Ectodermal cell (in vitro differentiated cells): ENCODE measurements around the gene NCOA6.

Experiments
- H3K27ac ChIP-seq: 2 replicates; pipeline ENCODE4 v1.7.0; 2013; ENCODE audit warnings: mild to moderate bottlenecking, low read depth, low read length; ENCODE audit not compliant: insufficient read depth, poor library complexity, severe bottlenecking
- H3K27me3 ChIP-seq: 2 replicates; pipeline ENCODE4 v1.7.0; 2013; ENCODE audit warnings: mild to moderate bottlenecking, low read length; ENCODE audit not compliant: insufficient read depth, control insufficient read depth, poor library complexity, severe bottlenecking
- H3K36me3 ChIP-seq: one replicate; pipeline ENCODE4 v1.7.0; 2013; ENCODE audit warnings: low read length; ENCODE audit not compliant: control insufficient read depth, insufficient read depth
- H3K4me1 ChIP-seq: one replicate; pipeline ENCODE4 v1.7.0; 2013; ENCODE audit warnings: low read length; ENCODE audit not compliant: control insufficient read depth, insufficient read depth
- H3K4me3 ChIP-seq: 2 replicates; pipeline ENCODE4 v1.7.0; 2013; ENCODE audit warnings: low read depth, low read length, control low read depth; ENCODE audit not compliant: insufficient read depth
- H3K9me3 ChIP-seq: 2 replicates; pipeline ENCODE4 v1.7.0; 2013; ENCODE audit warnings: mild to moderate bottlenecking, low read length, moderate library complexity; ENCODE audit not compliant: control insufficient read depth
- WGBS, 2 experiments: methylation state at CpG; one replicate each; pipeline ENCODE4 v1.1.7; 2013; ENCODE audit warnings: missing lambda C conversion rate in 2 of 2; 5-methylcytosine and 5-hydroxymethylcytosine counted together

Gene NCOA6

DNA sequence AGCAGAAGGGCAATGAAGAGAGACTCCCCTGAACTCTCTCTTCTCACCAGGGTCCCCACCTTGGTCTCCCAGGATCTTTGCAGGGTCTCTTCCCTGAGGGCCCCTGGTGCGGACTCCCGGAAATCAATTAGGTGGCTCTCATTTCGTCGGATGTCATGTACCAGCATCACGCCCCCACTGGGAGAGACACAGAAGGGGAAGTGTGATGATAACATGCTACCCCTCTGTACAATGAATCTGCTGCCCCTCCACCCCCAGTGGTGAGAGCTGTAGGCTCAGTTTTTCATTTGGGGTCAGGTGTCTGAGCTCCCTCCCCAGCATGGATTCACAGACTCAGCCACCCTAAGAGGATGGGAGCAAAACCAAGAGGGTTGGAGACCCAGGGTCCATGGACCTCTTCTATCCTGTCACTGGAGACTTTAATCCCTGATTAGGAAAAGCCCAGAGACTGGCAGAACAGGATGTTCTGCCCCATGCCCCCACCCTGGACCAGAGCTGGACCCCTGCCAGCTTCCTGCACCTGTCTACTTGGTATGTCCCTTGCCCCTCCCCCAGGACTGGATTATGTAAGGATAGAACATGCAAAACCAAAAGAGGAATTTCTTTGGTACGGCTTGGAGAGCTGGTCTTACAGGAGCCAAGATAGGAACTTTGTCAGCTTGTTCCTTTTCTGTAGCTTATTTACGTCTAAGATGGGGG, 36.1 kb upstream of the NCOA6 start:
- no peaks in the 10 kb centered on the region for H3K9me3 ChIP-seq
- H3K4me3 ChIP-seq = no peak overlapping the region
- no peak overlapping the region for H3K27ac ChIP-seq
- H3K4me1 ChIP-seq = no peaks in the 10 kb centered on the region
- 95% methylated on average over 7 of the region's 7 CpGs for WGBS, 2 experiments
- H3K36me3 ChIP-seq = peaks cover 10% of the 10 kb centered on the region
- no peaks in the 10 kb centered on the region for H3K27me3 ChIP-seq

DNA sequence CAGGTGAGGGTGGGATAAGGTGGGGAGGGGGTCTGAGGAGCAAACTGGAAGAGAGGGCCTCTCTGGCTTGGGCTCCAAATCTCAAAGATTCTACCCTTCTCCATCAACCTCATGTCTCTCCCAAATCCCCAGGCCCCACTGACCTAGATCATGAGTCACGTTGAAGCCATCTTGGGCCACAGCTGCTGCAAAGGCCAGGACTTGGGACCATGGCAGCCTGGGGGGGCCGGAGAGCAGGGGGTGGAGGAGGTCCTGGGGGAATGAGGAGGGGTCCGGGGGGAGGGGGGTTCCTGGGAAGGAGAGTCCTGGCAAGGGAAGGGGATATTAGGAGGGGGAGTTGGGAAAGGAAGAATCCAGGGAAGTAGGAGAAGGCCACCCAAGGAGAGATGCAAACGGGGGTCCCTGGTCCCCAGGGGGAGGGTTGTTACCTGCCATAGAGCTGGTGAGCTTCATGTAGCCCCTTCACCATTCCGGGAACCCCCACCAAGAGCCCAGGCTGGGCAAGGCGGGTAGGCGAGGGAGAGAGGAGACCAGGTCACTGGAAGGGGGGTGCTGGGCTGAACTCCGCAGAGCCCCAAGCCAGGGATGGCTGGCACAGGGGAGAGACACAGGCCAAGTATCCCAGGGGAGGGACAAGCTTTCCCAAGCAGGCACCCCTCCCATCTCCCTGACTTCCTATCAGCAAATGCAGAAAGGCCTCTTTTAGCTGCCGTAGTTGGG, 34.5 kb upstream of the NCOA6 start:
- Histone ChIP-seq H3K27ac (no peak overlapping the region), H3K4me1 (no peaks in the 10 kb centered on the region), H3K4me3 (no peak overlapping the region), H3K9me3 (no peaks in the 10 kb centered on the region), H3K36me3 (peaks cover 10% of the 10 kb centered on the region), H3K27me3 (no peaks in the 10 kb centered on the region)
- 92 to 96% methylated on average over 9 of the region's 9 CpGs for WGBS, 2 experiments

DNA sequence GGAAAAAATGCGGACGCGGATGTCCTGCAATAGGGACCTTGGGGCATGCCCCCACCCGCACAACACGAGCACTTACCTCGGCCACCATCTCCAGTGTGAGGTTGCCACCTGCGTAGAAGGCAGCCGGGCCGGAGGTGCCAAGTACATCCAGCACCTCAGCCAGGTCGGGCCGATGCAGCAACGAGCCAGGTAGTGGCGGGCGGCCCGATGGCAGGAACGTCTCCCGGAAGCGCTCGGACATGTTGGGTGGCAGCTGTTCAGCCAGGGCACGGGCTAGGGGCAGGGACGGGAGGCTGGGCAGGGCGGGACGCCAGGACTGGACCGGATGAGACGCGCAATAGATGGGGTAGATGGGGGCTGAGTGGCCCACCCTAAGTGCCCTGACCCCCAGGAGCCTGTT, 33.9 kb upstream of the NCOA6 start:
- Histone ChIP-seq H3K27me3 (no peaks in the 10 kb centered on the region), H3K4me3 (no peak overlapping the region), H3K9me3 (no peaks in the 10 kb centered on the region), H3K4me1 (no peaks in the 10 kb centered on the region), H3K36me3 (peaks cover 10% of the 10 kb centered on the region), H3K27ac (no peak overlapping the region)
- WGBS, 2 experiments = 96% methylated on average over 26 of the region's 26 CpGs

DNA sequence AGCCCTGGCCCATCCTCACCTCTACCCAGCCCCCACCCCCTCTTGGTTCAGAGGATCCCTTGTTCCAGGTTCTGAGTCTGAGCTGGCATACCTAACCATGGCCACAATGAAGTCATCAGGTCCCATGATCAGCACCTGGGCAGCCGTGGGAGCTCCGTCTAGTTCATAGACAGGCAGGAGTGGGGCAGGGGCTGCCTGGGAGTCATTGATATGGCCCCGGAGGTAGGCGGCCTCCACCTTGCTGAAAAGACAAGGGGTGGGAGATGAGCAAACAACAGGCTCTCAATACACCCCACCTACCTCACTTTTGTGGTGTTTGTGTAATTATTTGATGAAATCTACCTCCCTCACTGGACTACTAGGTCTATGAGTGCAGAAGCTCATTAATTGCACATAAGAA, 26.8 kb upstream of the NCOA6 start:
- H3K9me3 ChIP-seq = no peaks in the 10 kb centered on the region
- H3K36me3 ChIP-seq = peaks cover 23% of the 10 kb centered on the region
- WGBS, 2 experiments = 84 to 92% methylated on average over 4 of the region's 4 CpGs
- H3K4me3 ChIP-seq = no peak overlapping the region
- H3K27me3 ChIP-seq = no peaks in the 10 kb centered on the region
- H3K4me1 ChIP-seq = no peaks in the 10 kb centered on the region
- H3K27ac ChIP-seq = no peak overlapping the region

DNA sequence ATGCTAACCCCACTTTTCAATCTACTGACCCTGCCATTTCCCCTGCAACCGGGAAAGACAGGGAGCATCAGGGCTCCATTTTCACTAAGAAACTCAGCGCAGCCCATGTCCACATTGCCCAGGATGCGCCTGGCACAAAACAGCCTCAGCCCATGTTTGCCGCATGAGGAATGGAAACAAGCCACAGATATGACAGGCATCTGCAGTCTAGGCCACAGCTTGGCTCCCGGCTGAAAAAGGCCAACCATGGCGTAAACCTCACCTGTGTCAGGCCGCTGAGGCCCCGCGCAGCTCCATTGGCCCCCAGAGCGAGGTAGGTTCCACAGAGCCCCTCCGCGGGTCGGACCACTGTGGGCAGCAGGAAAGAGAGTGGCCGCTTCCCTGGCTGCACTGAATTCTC, 25.5 kb upstream of the NCOA6 start:
- H3K9me3 ChIP-seq = no peaks in the 10 kb centered on the region
- H3K4me1 ChIP-seq = no peaks in the 10 kb centered on the region
- H3K36me3 ChIP-seq = peaks cover 23% of the 10 kb centered on the region
- no peak overlapping the region for H3K27ac ChIP-seq
- 95 to 96% methylated on average over 14 of the region's 14 CpGs for WGBS, 2 experiments
- H3K27me3 ChIP-seq = no peaks in the 10 kb centered on the region
- no peak overlapping the region for H3K4me3 ChIP-seq

DNA sequence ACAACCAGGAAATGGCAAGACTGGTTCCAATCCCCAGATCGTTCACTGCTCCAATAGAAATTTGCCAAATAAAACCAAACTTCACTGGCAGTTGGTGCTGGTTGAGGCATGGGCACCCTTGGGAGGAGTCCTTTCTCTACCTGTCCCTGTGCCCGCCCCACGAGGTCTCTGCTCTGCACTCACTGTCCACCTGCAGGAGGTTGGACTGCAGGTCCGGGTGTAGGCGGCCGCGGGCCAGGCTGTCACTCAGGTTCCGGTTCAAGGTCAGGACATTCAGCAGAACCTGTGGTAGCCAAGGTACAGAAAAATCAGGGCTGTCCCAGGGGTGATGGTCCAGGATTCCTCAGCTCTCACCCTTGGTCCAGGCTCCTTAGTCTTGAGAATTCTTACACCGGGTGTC, 24.3 kb upstream of the NCOA6 start:
- H3K4me1 ChIP-seq = no peaks in the 10 kb centered on the region
- 86 to 92% methylated on average over 9 of the region's 9 CpGs for WGBS, 2 experiments
- no peaks in the 10 kb centered on the region for H3K27me3 ChIP-seq
- H3K27ac ChIP-seq = no peak overlapping the region
- peaks cover 23% of the 10 kb centered on the region for H3K36me3 ChIP-seq
- H3K4me3 ChIP-seq = no peak overlapping the region
- H3K9me3 ChIP-seq = no peaks in the 10 kb centered on the region

DNA sequence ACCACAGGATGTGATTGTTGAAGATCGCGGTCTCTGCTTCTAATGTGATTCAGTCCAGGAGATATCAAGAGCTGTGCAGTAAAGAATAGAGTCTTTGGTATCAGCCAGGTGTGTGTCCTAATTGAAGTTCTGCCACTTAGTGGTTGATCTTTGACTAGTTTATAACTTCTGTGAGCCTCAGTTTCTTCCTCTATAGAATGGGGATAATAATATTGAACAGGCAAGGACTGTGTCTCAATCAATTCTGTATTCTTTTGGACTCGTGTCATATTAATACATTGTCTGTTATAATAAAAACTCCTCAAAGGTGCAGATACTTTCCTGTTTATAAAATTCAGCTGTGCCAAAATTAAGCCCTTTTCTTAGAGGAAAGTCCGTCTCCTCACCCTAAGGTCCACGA, 23.1 kb upstream of the NCOA6 start:
- Histone ChIP-seq H3K9me3 (no peaks in the 10 kb centered on the region), H3K36me3 (peaks cover 23% of the 10 kb centered on the region)
- 96 to 97% methylated on average over 4 to 5 of the region's 5 CpGs for WGBS, 2 experiments

DNA sequence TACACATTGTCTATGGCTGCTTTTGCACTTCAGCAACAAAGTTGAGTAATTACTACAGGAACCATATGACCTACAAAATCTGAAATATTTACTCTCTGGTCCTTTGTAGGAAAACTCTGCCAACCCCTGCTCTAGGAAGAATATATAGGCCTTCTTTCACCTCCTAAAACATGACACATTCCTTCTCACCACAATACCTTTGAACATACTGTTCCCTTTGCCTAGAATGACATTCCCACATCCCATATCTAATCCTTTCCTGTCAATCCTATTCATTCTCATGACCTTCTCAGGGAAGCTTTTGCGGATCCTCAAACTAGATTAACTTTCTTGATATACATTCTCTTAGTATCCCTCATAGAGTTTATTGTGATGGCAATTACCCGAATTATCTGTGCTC, 18.0 kb upstream of the NCOA6 start:
- no peaks in the 10 kb centered on the region for H3K4me1 ChIP-seq
- no peaks in the 10 kb centered on the region for H3K27me3 ChIP-seq
- H3K36me3 ChIP-seq = no peaks in the 10 kb centered on the region
- WGBS, 2 experiments = 93 to 95% methylated on average over 2 of the region's 2 CpGs
- H3K27ac ChIP-seq = no peak overlapping the region
- H3K4me3 ChIP-seq = no peak overlapping the region
- no peaks in the 10 kb centered on the region for H3K9me3 ChIP-seq

More for the DNA sequence above, 23.1 kb upstream of the NCOA6 start:
- Histone ChIP-seq H3K4me3 (no peak overlapping the region), H3K27me3 (no peaks in the 10 kb centered on the region), H3K27ac (no peak overlapping the region), H3K4me1 (no peaks in the 10 kb centered on the region)

DNA sequence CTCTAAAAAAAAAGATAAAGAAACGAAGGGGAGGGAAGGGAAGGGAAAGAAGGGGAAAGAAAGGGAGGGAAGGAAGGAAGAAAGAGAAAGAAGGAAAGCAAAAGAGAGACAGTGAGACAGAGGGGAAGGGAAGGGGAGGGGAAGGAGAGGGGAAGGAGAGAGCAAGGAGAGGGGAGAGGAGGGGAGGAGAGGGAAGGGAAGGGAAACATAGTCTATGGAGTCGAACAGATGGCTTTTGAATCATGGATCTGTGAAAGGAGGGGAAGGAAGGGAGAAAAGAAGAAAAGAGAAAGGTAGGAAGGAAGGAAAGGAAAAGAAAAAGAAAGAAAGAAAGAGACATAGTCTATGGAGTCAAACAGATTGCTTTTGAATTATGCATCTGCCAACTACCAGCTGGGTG, 16.7 kb upstream of the NCOA6 start:
- Histone ChIP-seq H3K27ac (no peak overlapping the region), H3K27me3 (no peaks in the 10 kb centered on the region), H3K4me3 (no peak overlapping the region), H3K36me3 (no peaks in the 10 kb centered on the region), H3K9me3 (no peaks in the 10 kb centered on the region), H3K4me1 (no peaks in the 10 kb centered on the region)
- 80 to 83% methylated on average over 2 of the region's 2 CpGs for WGBS, 2 experiments

DNA sequence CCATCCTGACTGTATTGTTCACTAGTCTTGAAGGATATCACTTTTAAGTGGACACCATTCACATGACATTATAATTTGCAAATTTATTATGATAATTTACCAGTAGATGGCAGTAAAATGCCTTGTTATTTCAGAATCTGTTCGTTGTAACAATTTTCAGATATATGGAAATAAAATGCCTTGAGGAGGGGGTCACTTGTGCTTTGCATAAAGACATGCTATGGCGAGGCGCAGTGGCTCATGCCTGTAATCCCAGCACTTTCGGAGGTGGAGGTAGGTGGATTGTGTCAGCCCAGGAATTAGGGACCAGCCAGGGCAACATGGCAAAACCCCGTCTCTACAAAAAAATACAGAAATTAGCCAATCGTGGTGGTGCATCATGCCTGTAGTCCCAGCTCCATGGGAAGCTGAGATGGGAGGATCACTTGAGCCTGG, 9.0 kb upstream of the NCOA6 start:
- H3K4me1 ChIP-seq = no peaks in the 10 kb centered on the region
- H3K4me3 ChIP-seq = no peak overlapping the region
- H3K27me3 ChIP-seq = peaks cover 5% of the 10 kb centered on the region
- 82 to 85% methylated on average over 6 of the region's 6 CpGs for WGBS, 2 experiments
- H3K9me3 ChIP-seq = no peaks in the 10 kb centered on the region
- no peak overlapping the region for H3K27ac ChIP-seq
- H3K36me3 ChIP-seq = no peaks in the 10 kb centered on the region
